Activated T-cell treated with anti-CD3 and anti-CD28 coated beads, Interleukin-2, amount 50 U/mL, for 24 hours (primary cell): ENCODE results near the gene LPAR5.

Experiments used
- DNase-seq: peaks from one replicate; pipeline ENCODE4 v3.0.0-alpha.2; 2020
- H3K27ac Mint-ChIP-seq: 2 replicates; pipeline ENCODE4 v1.8.0; 2020; ENCODE audit warnings: mild to moderate bottlenecking, mixed read lengths
- H3K27me3 Mint-ChIP-seq: 2 replicates; pipeline ENCODE4 v1.8.0; 2020; ENCODE audit warnings: mixed read lengths
- H3K36me3 Mint-ChIP-seq: 2 replicates; pipeline ENCODE4 v1.8.0; 2020; ENCODE audit warnings: low read depth, mixed read lengths
- H3K4me1 Mint-ChIP-seq: 2 replicates; pipeline ENCODE4 v1.8.0; 2020; ENCODE audit warnings: low read depth, mixed read lengths
- H3K4me3 Mint-ChIP-seq: 2 replicates; pipeline ENCODE4 v1.8.0; 2020; ENCODE audit warnings: mild to moderate bottlenecking, moderate library complexity, mixed read lengths
- H3K9me3 Mint-ChIP-seq: 2 replicates; pipeline ENCODE4 v1.8.0; 2020; ENCODE audit warnings: mixed read lengths

The LPAR5 gene

GRCh38 chr12:6635856-6636531, at the start of gene LPAR5:
Gene LPAR5 (minus strand): TSS chr12:6635959. CDS start chr12:6621248, 14,711 bp downstream.
- peaks cover 51% of the 10 kb centered on the region for H3K4me1 Mint-ChIP-seq
- no peaks in the 10 kb centered on the region for H3K27me3 Mint-ChIP-seq
- DNase-seq, result peak; percentile 62
- H3K36me3 Mint-ChIP-seq, result no peaks in the 10 kb centered on the region
- H3K9me3 Mint-ChIP-seq, result no peaks in the 10 kb centered on the region
- H3K4me3 Mint-ChIP-seq, result peak within 1 kb of the TSS; percentile 72
- H3K27ac Mint-ChIP-seq, result peak within 1 kb of the TSS; percentile 89

- no peak overlapping the region for H3K4me3 Mint-ChIP-seq
Measured at GRCh38 chr12:6684609-6685008, 48.9 kb upstream of the LPAR5 start.

GRCh38 chr12:6676962-6677361, 41.2 kb upstream of the LPAR5 start:
- Mint-ChIP-seq H3K4me3 (no peak overlapping the region), H3K27me3 (no peaks in the 10 kb centered on the region), H3K27ac (peak overlapping the region; percentile 40), H3K36me3 (peaks cover 99% of the 10 kb centered on the region), H3K9me3 (no peaks in the 10 kb centered on the region), H3K4me1 (peaks cover 8% of the 10 kb centered on the region)
- no peak for DNase-seq

More at GRCh38 chr12:6684609-6685008, 48.9 kb upstream of the LPAR5 start:
- peaks cover 90% of the 10 kb centered on the region for H3K36me3 Mint-ChIP-seq
- H3K27me3 Mint-ChIP-seq, result no peaks in the 10 kb centered on the region
- peaks cover 55% of the 10 kb centered on the region for H3K4me1 Mint-ChIP-seq
- peak overlapping the region; percentile 81 for H3K27ac Mint-ChIP-seq
- no peak for DNase-seq
- no peaks in the 10 kb centered on the region for H3K9me3 Mint-ChIP-seq

- Mint-ChIP-seq H3K4me3 (no peak overlapping the region), H3K27ac (no peak overlapping the region), H3K36me3 (peaks cover 100% of the 10 kb centered on the region), H3K9me3 (no peaks in the 10 kb centered on the region), H3K27me3 (no peaks in the 10 kb centered on the region), H3K4me1 (no peaks in the 10 kb centered on the region)
- DNase-seq, result no peak
Measured at GRCh38 chr12:6672143-6672542, 36.4 kb upstream of the LPAR5 start.

- no peak for DNase-seq
- Mint-ChIP-seq H3K36me3 (peaks cover 90% of the 10 kb centered on the region), H3K27ac (peak overlapping the region; percentile 20)
Measured at GRCh38 chr12:6667559-6668210, 31.9 kb upstream of the LPAR5 start.

GRCh38 chr12:6666211-6666610, 30.5 kb upstream of the LPAR5 start:
- no peak for DNase-seq
- Mint-ChIP-seq H3K36me3 (peaks cover 76% of the 10 kb centered on the region), H3K9me3 (no peaks in the 10 kb centered on the region), H3K4me1 (peaks cover 29% of the 10 kb centered on the region), H3K4me3 (no peak overlapping the region), H3K27me3 (no peaks in the 10 kb centered on the region), H3K27ac (no peak overlapping the region)

More at GRCh38 chr12:6667559-6668210, 31.9 kb upstream of the LPAR5 start:
- no peak overlapping the region for H3K4me3 Mint-ChIP-seq
- H3K9me3 Mint-ChIP-seq, result no peaks in the 10 kb centered on the region
- H3K4me1 Mint-ChIP-seq, result peaks cover 20% of the 10 kb centered on the region
- H3K27me3 Mint-ChIP-seq, result no peaks in the 10 kb centered on the region

GRCh38 chr12:6664902-6665301, 29.1 kb upstream of the LPAR5 start:
- DNase-seq, result no peak
- Mint-ChIP-seq H3K4me1 (peaks cover 33% of the 10 kb centered on the region), H3K9me3 (no peaks in the 10 kb centered on the region), H3K27ac (no peak overlapping the region), H3K36me3 (peaks cover 63% of the 10 kb centered on the region), H3K4me3 (no peak overlapping the region), H3K27me3 (no peaks in the 10 kb centered on the region)

- H3K9me3 Mint-ChIP-seq, result no peaks in the 10 kb centered on the region
- peak within 1 kb of the TSS; percentile 96 for H3K27ac Mint-ChIP-seq
- H3K27me3 Mint-ChIP-seq, result no peaks in the 10 kb centered on the region
- DNase-seq, result peak; percentile 90
- peak within 1 kb of the TSS; percentile 92 for H3K4me3 Mint-ChIP-seq
- H3K4me1 Mint-ChIP-seq, result peaks cover 40% of the 10 kb centered on the region
- peaks cover 54% of the 10 kb centered on the region for H3K36me3 Mint-ChIP-seq
Measured at GRCh38 chr12:6662906-6663742, 27.4 kb upstream of the LPAR5 start, which contains the start of gene ING4. Gene ING4 (minus strand): TSS chr12:6663119. CDS start chr12:6663101, 18 bp downstream.

GRCh38 chr12:6662602-6662905, 26.8 kb upstream of the LPAR5 start:
- Mint-ChIP-seq H3K36me3 (peaks cover 49% of the 10 kb centered on the region), H3K4me3 (peak overlapping the region; percentile 92), H3K4me1 (peaks cover 41% of the 10 kb centered on the region), H3K27ac (peak overlapping the region; percentile 96), H3K9me3 (no peaks in the 10 kb centered on the region), H3K27me3 (no peaks in the 10 kb centered on the region)
- DNase-seq, result no peak

GRCh38 chr12:6653987-6654386, 18.2 kb upstream of the LPAR5 start:
- Mint-ChIP-seq H3K27me3 (no peaks in the 10 kb centered on the region), H3K27ac (peak overlapping the region; percentile 5), H3K4me3 (no peak overlapping the region), H3K4me1 (peaks cover 8% of the 10 kb centered on the region), H3K9me3 (no peaks in the 10 kb centered on the region), H3K36me3 (peaks cover 73% of the 10 kb centered on the region)
- no peak for DNase-seq

GRCh38 chr12:6653342-6653741, 17.6 kb upstream of the LPAR5 start:
- H3K9me3 Mint-ChIP-seq, result no peaks in the 10 kb centered on the region
- peaks cover 4% of the 10 kb centered on the region for H3K4me1 Mint-ChIP-seq
- H3K4me3 Mint-ChIP-seq, result no peak overlapping the region
- no peak for DNase-seq
- H3K27me3 Mint-ChIP-seq, result no peaks in the 10 kb centered on the region
- no peak overlapping the region for H3K27ac Mint-ChIP-seq
- peaks cover 70% of the 10 kb centered on the region for H3K36me3 Mint-ChIP-seq

- H3K27me3 Mint-ChIP-seq, result no peaks in the 10 kb centered on the region
- no peak overlapping the region for H3K27ac Mint-ChIP-seq
- DNase-seq, result no peak
- H3K4me1 Mint-ChIP-seq, result peaks cover under 1% of the 10 kb centered on the region
- no peaks in the 10 kb centered on the region for H3K9me3 Mint-ChIP-seq
- peaks cover 70% of the 10 kb centered on the region for H3K36me3 Mint-ChIP-seq
- H3K4me3 Mint-ChIP-seq, result no peak overlapping the region
Measured at GRCh38 chr12:6652391-6652790, 16.6 kb upstream of the LPAR5 start.

GRCh38 chr12:6650832-6651231, 15.1 kb upstream of the LPAR5 start:
- Mint-ChIP-seq H3K9me3 (no peaks in the 10 kb centered on the region), H3K27ac (no peak overlapping the region), H3K36me3 (peaks cover 66% of the 10 kb centered on the region), H3K27me3 (no peaks in the 10 kb centered on the region), H3K4me1 (peaks cover 10% of the 10 kb centered on the region), H3K4me3 (no peak overlapping the region)
- DNase-seq, result no peak

- peaks cover 14% of the 10 kb centered on the region for H3K9me3 Mint-ChIP-seq
- no peaks in the 10 kb centered on the region for H3K27me3 Mint-ChIP-seq
- peak; percentile 66 for DNase-seq
- peak within 1 kb of the TSS; percentile 66 for H3K4me3 Mint-ChIP-seq
- peak within 1 kb of the TSS; percentile 76 for H3K27ac Mint-ChIP-seq
- peaks cover 10% of the 10 kb centered on the region for H3K4me1 Mint-ChIP-seq
- peaks cover 40% of the 10 kb centered on the region for H3K36me3 Mint-ChIP-seq
Measured at GRCh38 chr12:6647083-6647604, 11.4 kb upstream of the LPAR5 start, which contains the start of gene ACRBP. Gene ACRBP (minus strand): TSS chr12:6647432. CDS start chr12:6647366, 66 bp downstream.
